ENCODE results near the gene RPL29.

The RPL29 gene

GRCh38 chr3:51962854-51963530 is 32.7 kb downstream of the RPL29 start:
- DNase-seq (ENCODE audit: low spot score) = no peak

DNA sequence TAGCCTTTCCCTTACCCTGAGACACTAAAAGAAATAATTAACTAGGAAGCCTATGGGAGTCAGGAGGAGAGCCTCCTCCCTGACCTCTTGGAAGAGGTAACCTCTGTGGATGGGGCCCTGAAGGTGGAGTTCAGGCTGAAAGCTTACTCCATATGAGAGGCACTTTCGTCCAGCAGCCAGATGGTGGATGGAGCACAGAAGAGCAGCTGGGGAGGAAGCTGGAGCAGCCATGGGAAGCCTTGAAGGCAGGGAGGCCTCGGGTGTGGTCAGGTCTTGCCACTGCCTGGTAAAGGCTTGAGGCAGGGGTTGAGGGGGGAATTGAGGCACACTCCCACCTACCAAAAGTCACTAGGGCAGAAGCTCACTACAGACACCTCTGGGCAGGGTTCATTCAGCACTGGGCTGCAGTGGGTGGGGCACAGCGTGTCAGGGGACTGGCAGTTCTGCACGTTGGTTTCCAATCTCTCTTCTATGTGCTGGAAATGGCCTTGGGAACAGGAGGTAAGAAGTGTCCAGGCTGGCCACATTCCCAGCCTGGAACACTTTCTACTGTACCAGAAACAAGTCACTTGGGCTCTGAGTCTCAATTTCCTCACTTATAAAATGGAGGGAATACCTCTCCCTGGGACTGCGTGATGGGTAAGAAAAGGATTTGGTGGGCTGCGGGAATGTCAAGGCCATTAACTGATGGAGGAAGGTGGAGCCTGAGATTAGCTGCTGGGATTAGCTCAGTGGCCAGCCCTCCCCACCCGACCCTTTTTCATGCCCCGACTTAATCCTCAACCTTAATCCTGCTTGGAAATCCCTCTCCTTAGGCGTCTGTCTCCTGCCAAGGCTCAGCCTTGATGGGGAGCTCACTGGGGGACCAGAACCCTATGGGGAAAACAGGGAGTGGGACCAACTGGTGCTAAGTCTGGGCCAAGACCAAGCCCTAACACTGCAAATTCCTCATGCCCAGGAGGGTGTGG is 33.8 kb downstream of the RPL29 start:
- DNase-seq (ENCODE audit: low spot score) = no peak

- no peak for DNase-seq (ENCODE audit: low spot score)
Measured at GRCh38 chr3:51961011-51961410, 34.7 kb downstream of the RPL29 start.

- no peak for DNase-seq (ENCODE audit: low spot score)
Measured at GRCh38 chr3:51960386-51960785, 35.3 kb downstream of the RPL29 start.

DNA sequence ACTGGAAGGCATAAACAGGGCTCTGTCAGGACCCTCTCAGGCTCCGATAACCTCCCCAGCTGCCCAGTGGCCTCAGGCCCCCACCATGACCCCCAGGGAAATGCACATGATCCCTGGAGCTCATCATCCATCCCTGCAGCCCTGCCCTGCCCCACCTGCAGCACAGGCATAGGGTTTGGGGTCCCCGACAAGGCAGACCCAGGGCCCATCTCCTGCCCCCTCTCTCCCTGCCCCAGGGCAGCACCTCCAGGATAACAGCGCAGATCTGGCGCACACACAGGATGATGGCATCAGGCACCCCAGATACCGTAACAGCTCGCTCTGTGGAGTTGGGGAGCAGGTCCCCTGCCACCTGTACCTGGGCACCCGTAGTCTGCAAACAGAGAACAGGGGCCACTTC is 36.0 kb downstream of the RPL29 start:
- no peak for DNase-seq (ENCODE audit: low spot score)

DNA sequence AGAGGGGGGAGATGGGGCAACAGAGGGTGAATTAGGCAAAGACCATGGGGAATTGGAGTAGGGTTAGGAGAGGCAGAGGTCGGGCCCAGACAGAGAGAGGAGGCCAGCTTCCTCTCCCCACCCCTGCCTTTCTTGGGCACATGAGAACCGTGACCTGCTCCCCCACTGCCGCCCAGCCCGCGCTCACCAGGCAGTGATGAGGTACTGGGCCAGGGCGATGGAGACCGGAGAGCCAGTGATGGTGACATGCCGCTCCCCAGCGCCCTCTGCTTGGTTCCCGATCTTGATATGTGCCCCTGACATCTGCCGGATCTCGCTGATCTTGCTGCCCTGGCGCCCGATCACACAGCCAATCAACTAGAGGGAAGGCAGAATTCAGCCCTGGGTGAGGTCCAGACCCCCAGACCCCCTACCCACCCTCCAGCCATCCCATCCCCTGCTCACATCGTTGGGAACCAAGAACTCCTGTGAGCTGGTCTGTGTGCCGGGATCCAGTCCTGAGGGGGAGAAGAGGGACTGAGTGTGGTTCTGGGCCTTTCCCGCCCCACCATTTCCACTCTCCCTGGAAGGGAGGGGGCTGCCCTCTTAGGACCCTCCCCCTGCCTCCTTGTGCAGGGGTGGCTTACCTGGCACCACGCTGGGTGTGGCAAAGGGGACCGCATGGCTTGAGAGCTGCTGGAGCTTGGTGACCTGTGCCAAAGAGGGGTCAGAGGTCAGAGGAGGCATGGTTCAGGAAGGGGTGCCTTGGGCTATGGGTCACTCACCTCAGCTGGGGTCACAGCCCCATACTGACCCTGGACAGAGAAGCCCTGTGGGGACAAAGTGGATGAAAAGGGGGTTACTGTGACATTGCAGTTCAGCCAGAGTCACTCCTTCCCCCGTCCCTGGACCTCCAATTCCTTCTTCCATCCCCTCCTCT is 36.8 kb downstream of the RPL29 start:
- no peak for DNase-seq (ENCODE audit: low spot score)

DNA sequence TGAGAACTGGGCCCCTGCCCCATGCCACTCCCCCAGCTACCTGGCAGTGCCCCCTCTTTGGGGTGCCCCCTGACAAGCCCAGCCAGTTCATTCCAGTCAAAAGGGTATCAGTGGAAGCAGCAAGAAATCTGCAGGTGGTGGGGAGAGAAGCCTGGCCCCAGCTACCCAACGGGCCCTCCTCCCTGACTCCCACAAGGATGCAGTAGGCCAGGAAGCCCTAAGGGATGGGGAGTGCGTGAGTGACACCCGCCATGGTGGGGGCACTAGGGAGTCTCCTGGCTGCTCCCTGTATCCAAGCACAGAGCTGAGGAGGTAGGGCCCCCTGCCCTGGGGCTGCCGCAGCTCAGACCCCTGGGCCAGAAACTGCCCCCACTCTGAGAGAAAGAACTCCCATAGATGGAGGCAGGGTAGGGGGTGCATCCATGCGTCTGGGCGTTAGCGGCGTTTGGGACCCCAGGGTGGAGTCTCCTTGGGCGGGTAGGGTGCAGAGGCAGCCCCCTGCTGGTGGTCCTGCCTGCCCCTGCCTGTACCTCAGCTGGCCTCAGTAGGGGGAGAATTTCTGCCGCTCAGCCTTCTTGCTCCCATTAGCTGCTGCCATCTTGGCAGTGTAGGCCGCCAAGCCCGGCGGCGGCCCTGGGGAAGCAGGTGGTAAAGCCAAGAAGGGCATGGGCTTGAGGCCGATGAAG is 38.0 kb downstream of the RPL29 start:
- DNase-seq (ENCODE audit: low spot score) = no peak

- no peak for DNase-seq (ENCODE audit: low spot score)
Measured at GRCh38 chr3:51955893-51956770, 39.6 kb downstream of the RPL29 start.

- DNase-seq (ENCODE audit: low spot score) = no peak
Measured at GRCh38 chr3:51955175-51955892, 40.4 kb downstream of the RPL29 start, which contains the start of gene GPR62. TSS of gene GPR62 (plus strand) at chr3:51955381. CDS start at chr3:51955653, 272 bp downstream.

DNA sequence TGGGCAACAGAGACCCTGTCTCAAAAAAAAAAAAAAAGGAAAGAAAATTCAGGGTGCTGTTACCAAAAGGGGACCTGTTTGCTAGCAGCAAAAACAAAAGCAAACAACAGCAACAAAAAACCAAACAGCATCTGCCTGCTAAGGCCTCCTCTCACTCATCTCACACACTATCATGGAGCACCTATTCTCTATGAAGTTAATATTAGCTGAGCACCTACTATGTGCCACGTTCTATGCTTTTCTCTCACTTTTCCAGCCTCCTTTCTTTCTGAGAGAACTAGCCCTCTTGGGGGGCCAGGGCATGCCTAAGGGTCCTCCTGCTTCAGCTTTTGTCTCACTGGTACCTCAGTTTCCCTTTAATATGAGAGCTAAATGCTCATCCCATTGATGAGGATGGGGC is 41.0 kb downstream of the RPL29 start:
- no peak for DNase-seq (ENCODE audit: low spot score)

GRCh38 chr3:51954105-51954504 is 41.6 kb downstream of the RPL29 start:
- no peak for DNase-seq (ENCODE audit: low spot score)

DNA sequence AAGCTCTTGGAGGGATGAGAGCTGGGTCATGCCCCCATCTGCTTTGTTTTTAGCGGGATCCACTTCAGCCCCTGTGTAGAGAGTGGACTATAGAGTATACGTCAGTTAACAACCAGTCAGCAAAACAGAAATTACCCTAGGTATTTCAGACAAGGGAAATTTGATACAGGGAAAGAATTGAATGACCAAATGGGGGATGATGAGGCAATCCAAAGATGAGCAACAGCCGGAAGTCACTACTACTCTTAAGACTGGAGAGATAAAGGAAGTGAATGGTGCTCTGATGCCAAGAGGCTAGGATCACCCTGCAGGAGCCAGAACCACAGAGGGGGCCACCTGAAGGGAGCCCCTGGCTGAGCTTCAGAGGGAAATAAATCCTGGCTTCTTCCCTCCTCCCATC is 42.2 kb downstream of the RPL29 start:
- no peak for DNase-seq (ENCODE audit: low spot score)

DNA sequence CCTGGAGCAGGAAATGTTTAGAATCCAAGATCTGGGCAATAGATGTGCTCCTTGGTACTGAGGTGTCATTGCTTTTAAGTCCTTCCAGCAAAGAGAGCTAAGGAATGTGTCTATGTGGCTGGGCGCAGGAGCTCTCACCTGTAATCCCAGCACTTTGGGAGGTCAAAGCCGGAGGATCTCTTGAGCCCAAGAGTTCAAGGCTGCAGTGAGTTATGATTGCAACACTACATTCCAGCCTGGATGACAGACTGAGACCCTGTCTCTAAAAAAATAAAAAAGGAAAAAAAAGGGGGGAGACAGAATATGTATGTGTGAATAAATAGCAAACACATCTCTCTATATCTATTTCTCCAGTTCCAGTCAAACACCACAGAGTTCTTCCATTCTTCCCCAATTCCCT is 44.8 kb downstream of the RPL29 start:
- no peak for DNase-seq (ENCODE audit: low spot score)

DNA sequence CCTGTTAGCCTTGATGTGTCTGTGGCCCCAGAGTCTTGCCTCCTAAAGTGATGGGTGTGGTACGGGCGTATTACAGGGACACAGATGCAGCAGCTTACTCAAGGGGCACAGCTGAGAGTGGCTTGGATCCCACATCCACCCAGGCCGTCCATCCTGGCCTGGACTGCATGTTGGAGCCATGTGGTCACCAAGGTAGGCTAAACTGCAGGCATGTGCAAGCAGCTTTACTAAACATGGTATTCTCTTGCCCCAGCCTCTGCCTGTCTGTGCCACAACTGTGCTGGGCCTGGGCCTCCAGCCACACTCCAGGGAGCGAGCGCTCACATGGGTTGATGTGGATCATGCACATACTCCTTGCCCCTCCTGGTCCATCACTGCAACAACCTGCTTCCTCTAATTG is 46.6 kb downstream of the RPL29 start:
- DNase-seq (ENCODE audit: low spot score) = no peak

GRCh38 chr3:51948016-51948580 is 47.6 kb downstream of the RPL29 start:
- no peak for DNase-seq (ENCODE audit: low spot score)

GRCh38 chr3:51947215-51947900 is 48.3 kb downstream of the RPL29 start:
- no peak for DNase-seq (ENCODE audit: low spot score)

- DNase-seq (ENCODE audit: low spot score) = no peak
Measured at GRCh38 chr3:51946796-51947195, 48.9 kb downstream of the RPL29 start.

DNA sequence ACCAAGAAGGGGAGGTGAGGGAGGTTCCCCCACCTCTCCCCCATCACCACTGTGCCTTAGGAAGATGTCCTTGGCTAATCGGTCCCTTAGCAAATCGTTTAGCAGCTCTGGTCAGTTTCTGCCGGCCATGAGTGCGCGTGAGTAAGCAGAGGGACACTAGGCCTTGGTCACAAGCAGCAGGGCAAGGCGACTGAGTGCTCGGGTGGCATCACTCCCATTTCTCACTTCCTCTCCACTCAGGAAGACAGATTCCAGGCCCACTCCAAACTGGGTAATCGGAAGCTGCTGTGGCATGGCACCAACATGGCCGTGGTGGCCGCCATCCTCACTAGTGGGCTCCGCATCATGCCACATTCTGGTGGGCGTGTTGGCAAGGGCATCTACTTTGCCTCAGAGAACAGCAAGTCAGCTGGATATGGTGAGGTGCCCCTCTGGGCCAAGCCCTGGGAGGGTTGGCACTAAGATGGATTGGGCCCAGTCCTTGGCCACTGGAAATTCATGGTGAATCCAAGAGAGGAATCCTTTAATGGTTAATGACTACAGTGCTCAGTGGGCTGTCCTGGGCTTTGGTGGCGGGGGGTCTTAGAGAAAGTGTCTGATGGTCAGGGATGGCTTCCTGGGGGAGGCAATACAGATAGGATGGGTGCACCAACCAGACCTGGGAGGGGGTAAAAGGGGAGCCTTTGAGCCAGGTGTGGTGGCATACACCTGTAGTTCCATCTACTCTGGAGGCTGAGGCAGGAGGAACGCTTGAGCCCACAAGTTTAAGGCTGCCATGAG is 49.6 kb downstream of the RPL29 start:
- DNase-seq (ENCODE audit: low spot score) = no peak
